Measurements from ENCODE around the gene SSTR5. TPM values are rescaled to one million over a fixed set of nuclear protein-coding genes. Genes with fewer than 3 reads are reported as not detected.

Gene SSTR5
- total RNA-seq, 4 donors from 2014 or later, result not detected

DNA sequence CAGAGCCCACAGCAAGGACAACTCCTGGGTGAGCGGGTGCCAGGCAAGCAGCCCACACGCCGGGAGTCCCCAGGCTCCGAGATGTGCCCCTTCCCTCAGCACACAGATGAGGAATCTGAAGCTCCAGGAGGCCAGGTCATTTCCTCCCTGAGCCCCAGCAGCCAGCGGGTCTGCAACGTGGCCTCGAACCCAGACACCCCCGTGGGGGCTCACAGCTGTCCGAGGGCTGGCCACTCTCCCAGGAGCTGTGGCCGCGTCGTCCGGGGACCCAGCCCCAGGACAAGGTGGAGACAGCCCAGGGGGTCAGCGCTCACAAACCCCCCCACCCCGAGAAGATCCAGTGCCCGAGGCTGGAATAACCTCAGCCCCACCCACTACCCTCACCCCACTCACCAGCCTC, 40.9 kb downstream of the SSTR5 start:
- H3K36me3 ChIP-seq, result no peaks in the 10 kb centered on the region
- no peak overlapping the region for H3K27ac ChIP-seq
- H3K9me3 ChIP-seq, result no peaks in the 10 kb centered on the region
- intact Hi-C loops (cut with DNase I; ENCODE audit: low total_unique reads), result no loop called here
- no peak for DNase-seq
- no peak overlapping the region for H3K4me3 ChIP-seq
- peaks cover 0 to 1% of the 10 kb centered on the region in 2 donors for H3K27me3 ChIP-seq
- no peaks in the 10 kb centered on the region for H3K4me1 ChIP-seq
- TF ChIP-seq, protein P1, sequence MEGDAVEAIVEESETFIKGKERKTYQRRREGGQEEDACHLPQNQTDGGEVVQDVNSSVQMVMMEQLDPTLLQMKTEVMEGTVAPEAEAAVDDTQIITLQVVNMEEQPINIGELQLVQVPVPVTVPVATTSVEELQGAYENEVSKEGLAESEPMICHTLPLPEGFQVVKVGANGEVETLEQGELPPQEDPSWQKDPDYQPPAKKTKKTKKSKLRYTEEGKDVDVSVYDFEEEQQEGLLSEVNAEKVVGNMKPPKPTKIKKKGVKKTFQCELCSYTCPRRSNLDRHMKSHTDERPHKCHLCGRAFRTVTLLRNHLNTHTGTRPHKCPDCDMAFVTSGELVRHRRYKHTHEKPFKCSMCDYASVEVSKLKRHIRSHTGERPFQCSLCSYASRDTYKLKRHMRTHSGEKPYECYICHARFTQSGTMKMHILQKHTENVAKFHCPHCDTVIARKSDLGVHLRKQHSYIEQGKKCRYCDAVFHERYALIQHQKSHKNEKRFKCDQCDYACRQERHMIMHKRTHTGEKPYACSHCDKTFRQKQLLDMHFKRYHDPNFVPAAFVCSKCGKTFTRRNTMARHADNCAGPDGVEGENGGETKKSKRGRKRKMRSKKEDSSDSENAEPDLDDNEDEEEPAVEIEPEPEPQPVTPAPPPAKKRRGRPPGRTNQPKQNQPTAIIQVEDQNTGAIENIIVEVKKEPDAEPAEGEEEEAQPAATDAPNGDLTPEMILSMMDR (IDR thresholded peaks at IDR 0.05), result no peak
- TF ChIP-seq POLR2A (IDR thresholded peaks at IDR 0.05), result no peak

DNA sequence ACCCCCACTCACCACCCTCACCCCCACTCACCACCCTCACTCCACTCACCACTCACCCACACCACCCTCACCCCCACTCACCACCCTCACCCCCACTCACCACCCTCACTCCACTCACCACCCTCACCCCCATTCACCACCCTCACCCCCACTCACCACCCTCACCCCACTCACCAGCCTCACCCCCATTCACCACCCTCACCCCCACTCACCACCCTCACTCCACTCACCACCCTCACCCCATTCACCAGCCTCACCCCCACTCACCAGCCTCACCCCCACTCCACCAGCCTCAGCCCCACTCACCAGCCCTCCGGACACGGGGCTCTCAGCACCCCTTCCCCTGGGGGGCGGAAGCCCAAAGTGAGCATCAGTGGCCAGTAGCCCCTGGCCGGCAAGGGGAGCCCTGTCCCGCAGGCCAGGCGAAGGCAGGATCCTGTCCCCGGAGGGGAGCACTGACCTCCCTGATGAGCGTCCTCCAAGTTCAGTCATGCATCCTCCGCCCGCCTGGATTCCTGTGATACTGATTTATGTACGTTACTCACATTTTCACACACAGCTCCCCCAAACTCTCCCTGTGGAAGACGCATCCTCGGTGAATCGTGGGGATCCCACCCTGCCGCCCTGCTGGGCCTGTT, 41.5 kb downstream of the SSTR5 start:
- intact Hi-C loops (cut with DNase I; ENCODE audit: low total_unique reads), result no loop called here
- no peaks in the 10 kb centered on the region for H3K27me3 ChIP-seq

DNA sequence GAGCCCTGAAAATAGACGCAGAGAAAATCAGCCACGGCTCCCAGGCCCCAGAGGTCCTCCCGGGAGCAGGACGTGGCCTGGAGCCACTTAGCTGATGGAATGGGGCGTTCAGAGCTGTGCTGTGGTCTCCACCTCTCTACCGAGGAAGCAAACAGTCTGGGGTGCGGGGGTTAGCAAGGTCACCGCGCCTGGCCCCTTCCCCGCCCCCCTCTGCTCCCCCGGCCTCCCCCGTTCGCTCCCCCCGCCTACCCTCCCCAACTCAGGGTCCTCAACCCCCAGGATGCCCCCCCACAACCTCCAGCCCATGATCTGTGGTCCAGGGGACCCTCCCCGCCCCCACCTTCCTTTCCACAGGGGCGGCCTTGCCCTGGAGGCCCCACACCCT, 44.1 kb downstream of the SSTR5 start:
- no peak for TF ChIP-seq POLR2A (IDR thresholded peaks at IDR 0.05)
- TF ChIP-seq, protein P1 (IDR thresholded peaks at IDR 0.05), result no peak
- Histone ChIP-seq H3K27me3 (no peaks in the 10 kb centered on the region), H3K27ac (no peak overlapping the region), H3K4me3 (no peak overlapping the region), H3K4me1 (no peaks in the 10 kb centered on the region), H3K9me3 (no peaks in the 10 kb centered on the region), H3K36me3 (no peaks in the 10 kb centered on the region)
- no peak for DNase-seq
- intact Hi-C loops (cut with DNase I; ENCODE audit: low total_unique reads), result no loop called here

More for the DNA sequence above, 41.5 kb downstream of the SSTR5 start:
- Histone ChIP-seq H3K4me3 (no peak overlapping the region), H3K4me1 (no peaks in the 10 kb centered on the region), H3K27ac (no peak overlapping the region), H3K36me3 (no peaks in the 10 kb centered on the region), H3K9me3 (no peaks in the 10 kb centered on the region)
- TF ChIP-seq POLR2A (IDR thresholded peaks at IDR 0.05), result no peak
- no peak for DNase-seq

DNA sequence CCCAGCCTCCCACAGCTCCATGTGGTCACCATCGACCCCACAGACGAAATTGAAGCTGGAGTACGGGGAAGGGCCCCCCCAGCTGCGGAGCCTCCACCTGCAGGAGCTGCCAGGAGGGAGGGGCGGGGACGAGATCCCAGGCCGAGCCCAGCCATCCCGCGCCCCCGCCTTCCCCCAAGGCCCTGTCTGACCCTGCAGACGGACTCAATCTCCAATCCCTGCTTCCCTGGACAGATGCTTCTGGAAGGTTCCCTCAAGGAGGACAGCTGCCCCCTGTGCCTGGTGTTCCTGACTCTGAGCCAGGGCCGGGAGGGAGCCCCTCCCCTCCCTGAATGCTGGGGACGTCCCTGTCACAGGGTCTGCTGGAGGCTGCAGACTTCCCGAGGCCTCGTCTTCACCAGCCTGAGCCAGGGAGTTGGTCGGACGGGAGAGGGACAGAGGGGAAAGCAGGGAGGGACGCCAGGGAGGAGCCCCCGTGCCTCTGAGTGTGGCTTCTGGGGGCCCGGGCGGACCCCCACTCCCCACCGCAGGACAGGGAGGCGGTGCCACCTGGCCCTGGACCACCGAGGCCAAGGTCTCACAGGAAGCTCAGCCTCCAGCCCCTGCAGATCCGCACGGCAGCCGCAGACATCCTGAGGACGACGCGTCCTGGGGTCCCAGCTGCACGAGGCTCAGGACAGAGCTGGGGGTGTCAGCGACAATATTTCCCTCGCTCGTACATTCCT, 44.8 kb downstream of the SSTR5 start:
- no peak for DNase-seq
- no peak overlapping the region for H3K27ac ChIP-seq
- H3K9me3 ChIP-seq, result no peaks in the 10 kb centered on the region
- no peaks in the 10 kb centered on the region for H3K4me1 ChIP-seq
- no peak overlapping the region for H3K4me3 ChIP-seq
- no peaks in the 10 kb centered on the region for H3K27me3 ChIP-seq
- intact Hi-C loops (cut with DNase I; ENCODE audit: low total_unique reads), result no loop called here
- H3K36me3 ChIP-seq, result no peaks in the 10 kb centered on the region
- TF ChIP-seq POLR2A (IDR thresholded peaks at IDR 0.05), result no peak
- TF ChIP-seq, protein P1 (IDR thresholded peaks at IDR 0.05), result no peak

DNA sequence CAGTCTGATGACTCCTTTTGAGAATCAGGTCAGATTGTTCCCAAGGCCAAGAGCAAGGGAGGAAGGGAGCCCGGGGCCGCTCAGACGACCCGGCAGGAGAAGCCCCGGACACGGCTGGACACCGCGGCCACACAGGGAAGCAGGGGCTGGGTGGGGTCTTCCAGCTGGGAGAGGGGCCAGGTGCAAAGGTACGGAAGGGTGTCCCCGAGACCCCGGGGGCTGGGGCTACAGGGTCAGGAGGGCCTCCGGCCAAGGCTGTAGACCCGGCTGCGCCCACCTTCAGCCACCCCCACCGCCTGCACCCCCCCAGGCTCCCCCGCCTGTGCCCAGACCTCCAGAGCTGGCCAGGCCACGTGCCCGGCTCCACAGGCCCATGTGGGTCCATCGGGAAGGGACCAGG, 45.4 kb downstream of the SSTR5 start:
- Histone ChIP-seq H3K4me3 (no peak overlapping the region), H3K9me3 (no peaks in the 10 kb centered on the region), H3K36me3 (no peaks in the 10 kb centered on the region), H3K4me1 (no peaks in the 10 kb centered on the region), H3K27me3 (no peaks in the 10 kb centered on the region), H3K27ac (no peak overlapping the region)
- intact Hi-C loops (cut with DNase I; ENCODE audit: low total_unique reads), result no loop called here
- DNase-seq, result no peak
- TF ChIP-seq, protein P1 (IDR thresholded peaks at IDR 0.05), result no peak
- no peak for TF ChIP-seq POLR2A (IDR thresholded peaks at IDR 0.05)

Measured in uterus (tissue), 4 donors.